ENCODE measurements around the gene SPRY4.
"Not testable (repeated sequence)": the region's sequence is repeated elsewhere in the genome, so short reads cannot be mapped to it uniquely, and the experiment has no call there.

SPRY4 gene

GRCh38 chr5:142290577-142291299 lies 34.1 kb downstream of the SPRY4 start:
- DNase-seq: no peak

GRCh38 chr5:142289708-142290576 lies 34.9 kb downstream of the SPRY4 start:
- DNase-seq: no peak

GRCh38 chr5:142287973-142288313 lies 36.9 kb downstream of the SPRY4 start:
- no peak for DNase-seq

GRCh38 chr5:142287096-142287972 lies 37.5 kb downstream of the SPRY4 start:
- no peak for DNase-seq

- no peak for DNase-seq
Observed at GRCh38 chr5:142286111-142286510, 38.7 kb downstream of the SPRY4 start.

- no peak for DNase-seq
Observed at GRCh38 chr5:142283304-142283703, 41.5 kb downstream of the SPRY4 start.

- no peak for DNase-seq
Observed at GRCh38 chr5:142281966-142282365, 42.9 kb downstream of the SPRY4 start.

- no peak for DNase-seq
Observed at GRCh38 chr5:142281008-142281367, 43.8 kb downstream of the SPRY4 start.

- DNase-seq: no peak
Observed at GRCh38 chr5:142280066-142281007, 44.5 kb downstream of the SPRY4 start.

- DNase-seq: no peak
Observed at GRCh38 chr5:142278627-142279026, 46.2 kb downstream of the SPRY4 start.

GRCh38 chr5:142277796-142278195 lies 47.0 kb downstream of the SPRY4 start:
- DNase-seq: no peak

GRCh38 chr5:142276517-142276916 lies 48.3 kb downstream of the SPRY4 start:
- DNase-seq: no peak

GRCh38 chr5:142275496-142275895 lies 49.3 kb downstream of the SPRY4 start:
- no peak for DNase-seq

GRCh38 chr5:142272596-142272995 lies 52.2 kb downstream of the SPRY4 start:
- DNase-seq: not testable (repeated sequence)

- DNase-seq: not testable (repeated sequence)
Observed at GRCh38 chr5:142264084-142264483, 60.7 kb downstream of the SPRY4 start.

- DNase-seq: no peak
Observed at GRCh38 chr5:142263346-142263745, 61.5 kb downstream of the SPRY4 start.

GRCh38 chr5:142262683-142263082 lies 62.1 kb downstream of the SPRY4 start:
- no peak for DNase-seq
